SK-N-SH (cell line): ENCODE results near the gene CPNE4. TPM values are rescaled to one million over a fixed set of nuclear protein-coding genes. Genes with fewer than 3 reads are reported as not detected.

Source experiments
- CTCF ChIA-PET: fragments of 300-600, 350-600 bp; formaldehyde crosslinking; extraction: SDS; loops from one replicate; lab custom pipeline; 2021; lab: Yijun Ruan, JAX
- POLR2A ChIA-PET: fragments of 350-600 bp; sonication (Branson Sonifier 250); formaldehyde crosslinking; extraction: SDS; loops from one replicate; lab custom pipeline; 2020; ENCODE audit warnings: antibody characterized with exemption, inconsistent platforms; lab: Yijun Ruan, JAX
- DNase-seq: peaks from one replicate; pipeline ENCODE4 v3.0.0; 2012
- H2AFZ ChIP-seq: fragments of 200-600 bp; sonication (generic); 2 replicates; pipeline ENCODE4 v1.8.1; 2016; ENCODE audit warnings: antibody characterized with exemption, mild to moderate bottlenecking, low read depth
- H3F3A ChIP-seq: fragments of 200-600 bp; sonication (generic); replicated peaks from 2 replicates; pipeline ENCODE3; 2016; ENCODE audit warnings: antibody characterized with exemption, mild to moderate bottlenecking; ENCODE audit not compliant: insufficient read depth
- H3K27ac ChIP-seq, 2 experiments: fragments of 200-500 bp in 1 of 2; fragments of 200-600 bp in 1 of 2; sonication (Bioruptor generic) in 1 of 2; sonication (generic), shearing (Covaris generic) in 1 of 2; 2 replicates each; pipeline versions ENCODE4 v1.5.1 to v1.6.1; 2014 to 2016; ENCODE audit warnings: low read depth in 2 of 2, inconsistent platforms in 1 of 2, low read length in 1 of 2, mild to moderate bottlenecking in 1 of 2, mixed read lengths in 1 of 2
- H3K27me3 ChIP-seq: fragments of 200-600 bp; sonication (generic), shearing (Covaris generic); 2 replicates; pipeline ENCODE4 v1.6.1; 2016; ENCODE audit warnings: mixed run types; ENCODE audit not compliant: insufficient read depth
- H3K36me3 ChIP-seq, 2 experiments: fragments of 200-500 bp in 1 of 2; fragments of 200-600 bp in 1 of 2; sonication (Bioruptor generic) in 1 of 2; sonication (generic) in 1 of 2; replicated peaks in 1 of 2; 2 replicates each; pipeline versions ENCODE3 to v1.5.1; 2014 to 2016; ENCODE audit warnings: low read length in 1 of 2, mild to moderate bottlenecking in 1 of 2; ENCODE audit not compliant: insufficient read depth in 2 of 2, control insufficient read depth in 1 of 2
- H3K4me1 ChIP-seq, 2 experiments: fragments of 200-500 bp in 1 of 2; fragments of 200-600 bp in 1 of 2; sonication (Bioruptor generic) in 1 of 2; sonication (generic), shearing (Covaris generic) in 1 of 2; 2 replicates each; pipeline versions ENCODE4 v1.5.1 to v1.6.1; 2014 to 2016; ENCODE audit warnings: low read depth in 1 of 2, low read length in 1 of 2, mixed run types in 1 of 2; ENCODE audit not compliant: insufficient read depth in 2 of 2, control insufficient read depth in 1 of 2
- H3K4me2 ChIP-seq: fragments of 200-600 bp; sonication (generic), shearing (Covaris generic); 2 replicates; pipeline ENCODE4 v1.6.1; 2017; ENCODE audit warnings: mixed run types
- H3K4me3 ChIP-seq, 2 experiments: fragments of 200-500 bp in 1 of 2; fragments of 200-600 bp in 1 of 2; sonication (Bioruptor generic) in 1 of 2; sonication (generic), shearing (Covaris generic) in 1 of 2; 2 replicates each; pipeline versions ENCODE4 v1.5.1 to v1.8.1; 2014 to 2016; ENCODE audit warnings: low read depth in 2 of 2, inconsistent platforms in 1 of 2, low read length in 1 of 2, mild to moderate bottlenecking in 1 of 2, mixed read lengths in 1 of 2, moderate library complexity in 1 of 2
- H3K79me2 ChIP-seq: fragments of 200-600 bp; sonication (generic); 2 replicates; pipeline ENCODE4 v1.8.1; 2017; ENCODE audit warnings: mild to moderate bottlenecking; ENCODE audit not compliant: insufficient read depth
- H3K9ac ChIP-seq: fragments of 200-600 bp; sonication (generic); 2 replicates; pipeline ENCODE4 v1.6.1; 2017; ENCODE audit warnings: mixed run types
- H3K9me2 ChIP-seq: fragments of 200-600 bp; sonication (generic); 2 replicates; pipeline ENCODE4 v1.6.1; 2017; ENCODE audit warnings: mixed run types
- H3K9me3 ChIP-seq: fragments of 200-600 bp; sonication (generic); 2 replicates; pipeline ENCODE4 v1.6.1; 2017; ENCODE audit warnings: mixed run types, mild to moderate bottlenecking, moderate library complexity
- H4K20me1 ChIP-seq: fragments of 200-600 bp; sonication (generic); 2 replicates; pipeline ENCODE4 v1.6.1; 2017; ENCODE audit warnings: mild to moderate bottlenecking, mixed run types; ENCODE audit not compliant: insufficient read depth
- CHD2 ChIP-seq: fragments of 150-350 bp; IDR thresholded peaks from 2 replicates; pipeline ENCODE4 v1.6.1; 2018; ENCODE audit warnings: low read length; ENCODE audit not compliant: partially characterized antibody
- ELF1 ChIP-seq: IDR thresholded peaks from 2 replicates; pipeline ENCODE4 v1.4.0; 2012
- EP300 ChIP-seq, 2 experiments: IDR thresholded peaks; 2 replicates each; pipeline versions ENCODE4 v1.4.0 to v1.6.1; 2012; ENCODE audit warnings: borderline replicate concordance in 1 of 2, low read depth in 1 of 2, low read length in 1 of 2
- FOXM1 ChIP-seq: IDR thresholded peaks from 2 replicates; pipeline ENCODE4 v1.4.0; 2012; ENCODE audit warnings: low read depth, mild to moderate bottlenecking
- GATA2 ChIP-seq: sonication (generic); formaldehyde crosslinking; IDR thresholded peaks from 2 replicates; pipeline ENCODE4 v1.5.0; 2020; ENCODE audit warnings: mild to moderate bottlenecking, missing genetic modification reagents
- MEF2A ChIP-seq: IDR thresholded peaks from 2 replicates; pipeline ENCODE4 v1.4.0; 2012; ENCODE audit warnings: low read depth, borderline replicate concordance
- NRF1 ChIP-seq: IDR thresholded peaks from 2 replicates; pipeline ENCODE4 v1.6.1; 2012; ENCODE audit warnings: low read depth, mild to moderate bottlenecking, low read length
- POLR2AphosphoS5 ChIP-seq: IDR thresholded peaks from 2 replicates; pipeline ENCODE4 v1.6.1; 2012; ENCODE audit warnings: low read depth, low read length
- RAD21 ChIP-seq: IDR thresholded peaks from 2 replicates; pipeline ENCODE4 v1.6.1; 2012; ENCODE audit warnings: mild to moderate bottlenecking, low read length
- RCOR1 ChIP-seq: fragments of 150-350 bp; IDR thresholded peaks from 2 replicates; pipeline ENCODE4 v1.6.1; 2017; ENCODE audit warnings: antibody characterized with exemption, low read length
- SMC3 ChIP-seq: IDR thresholded peaks from 2 replicates; pipeline ENCODE4 v1.6.1; 2012; ENCODE audit warnings: low read depth, low read length, improper control_type of control experiment
- TEAD4 ChIP-seq: IDR thresholded peaks from 2 replicates; pipeline ENCODE4 v1.4.0; 2012; ENCODE audit warnings: mild to moderate bottlenecking, borderline replicate concordance; ENCODE audit not compliant: insufficient read depth
- YY1 ChIP-seq: IDR thresholded peaks from 2 replicates; pipeline ENCODE4 v1.4.0; 2012; ENCODE audit warnings: low read depth, mild to moderate bottlenecking
- WGBS: methylation state at CpG from one replicate; pipeline ENCODE4 v1.1.6; 2017; ENCODE audit warnings: low lambda C conversion rate; 5-methylcytosine and 5-hydroxymethylcytosine counted together
- polyA plus RNA-seq, 3 experiments: library from polyadenylated mRNA; depleted of rRNA; stranded (reverse); fragments of >200 nt; gene quantifications; 2 replicates each; pipeline ENCODE4 v1.2.3, GENCODE V29; 2012
- TF ChIP-seq, protein P1 (sequence below): fragments of 150-350 bp; IDR thresholded peaks from 2 replicates; pipeline ENCODE4 v1.6.1; 2016; ENCODE audit warnings: mild to moderate bottlenecking, low read depth, low read length

CPNE4 gene
- polyA plus RNA-seq, 1 of the 3 experiments (the other 2 are of a cell fraction) = not detected

DNA sequence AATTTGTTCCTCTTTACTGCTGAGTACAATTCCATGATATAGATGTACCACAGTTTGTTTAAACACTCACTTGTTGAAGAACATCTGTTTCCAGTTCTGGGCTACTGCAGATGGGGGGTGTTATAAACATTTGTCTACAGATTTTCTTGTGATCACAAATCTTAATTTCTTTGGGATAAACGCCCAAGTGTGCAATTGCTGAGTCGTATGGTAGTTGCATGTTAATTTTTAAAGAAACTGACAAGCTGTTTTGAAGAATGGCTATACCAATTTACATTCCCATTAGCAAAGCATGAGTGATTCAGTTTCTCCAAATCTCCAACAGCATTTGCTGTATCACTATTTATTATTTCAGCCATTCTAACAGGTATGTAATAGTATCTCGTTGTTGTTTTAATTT is 290.0 kb downstream of the CPNE4 start (continued):
- TF ChIP-seq TEAD4 (no peak), RCOR1 (no peak), YY1 (no peak)
- TF ChIP-seq, protein P1, sequence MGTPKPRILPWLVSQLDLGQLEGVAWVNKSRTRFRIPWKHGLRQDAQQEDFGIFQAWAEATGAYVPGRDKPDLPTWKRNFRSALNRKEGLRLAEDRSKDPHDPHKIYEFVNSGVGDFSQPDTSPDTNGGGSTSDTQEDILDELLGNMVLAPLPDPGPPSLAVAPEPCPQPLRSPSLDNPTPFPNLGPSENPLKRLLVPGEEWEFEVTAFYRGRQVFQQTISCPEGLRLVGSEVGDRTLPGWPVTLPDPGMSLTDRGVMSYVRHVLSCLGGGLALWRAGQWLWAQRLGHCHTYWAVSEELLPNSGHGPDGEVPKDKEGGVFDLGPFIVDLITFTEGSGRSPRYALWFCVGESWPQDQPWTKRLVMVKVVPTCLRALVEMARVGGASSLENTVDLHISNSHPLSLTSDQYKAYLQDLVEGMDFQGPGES = no peak

DNA sequence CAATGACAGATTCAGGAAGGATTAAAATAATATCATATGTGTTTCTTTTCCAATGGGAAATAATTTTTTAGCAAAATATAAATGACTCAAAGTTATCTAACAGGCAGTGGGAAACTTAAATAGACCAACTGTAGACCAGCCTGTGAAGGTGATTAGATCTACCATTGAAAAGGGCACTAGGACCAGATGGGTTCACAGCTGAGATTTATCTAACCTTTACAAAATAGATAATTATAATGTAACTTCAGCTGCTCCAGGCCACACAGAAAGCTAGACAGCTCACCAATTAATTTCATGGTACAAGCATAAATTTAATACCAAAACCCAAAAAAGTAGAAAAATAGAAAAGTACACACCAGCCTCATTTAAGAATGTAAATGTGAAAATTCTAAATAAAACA is 291.7 kb downstream of the CPNE4 start:
- Histone ChIP-seq H3K9me2 (no peaks in the 10 kb centered on the region), H3K4me2 (no peak overlapping the region)
- peak; percentile 72; the same call in 1 of the 2 replicates for TF ChIP-seq GATA2
- peak; percentile 40 for TF ChIP-seq CHD2
- TF ChIP-seq EP300 (IDR thresholded peaks at IDR 0.05; ENCODE audit: borderline replicate concordance in 1 of 2, low read depth in 1 of 2, low read length in 1 of 2) = peak in 1 of 2 experiments; percentile 71; a peak in 2 of 4 replicates
- TF ChIP-seq FOXM1 = no peak
- TF ChIP-seq POLR2AphosphoS5 = no peak
- TF ChIP-seq MEF2A = no peak
- peak; percentile 71 for TF ChIP-seq RCOR1
- TF ChIP-seq RAD21 = peak; percentile 18; the same call in 1 of the 2 replicates
- TF ChIP-seq NRF1 = no peak
- no peak for TF ChIP-seq SMC3
- TF ChIP-seq, all 33 proteins: peak for 5
- no peaks in the 10 kb centered on the region for H3K9me3 ChIP-seq
- no peak overlapping the region for H3K4me3 ChIP-seq
- H3K4me1 ChIP-seq = no peaks in the 10 kb centered on the region; a peak in 1 of 4 replicates
- DNase-seq = peak; percentile 41
- H3F3A ChIP-seq = no peaks in the 10 kb centered on the region
- no peaks in the 10 kb centered on the region for H3K36me3 ChIP-seq
- no peak overlapping the region for H3K9ac ChIP-seq
- H3K79me2 ChIP-seq = no peaks in the 10 kb centered on the region
- H2AFZ ChIP-seq = no peak overlapping the region
- H3K27me3 ChIP-seq = no peaks in the 10 kb centered on the region
- H4K20me1 ChIP-seq = no peaks in the 10 kb centered on the region
- CTCF ChIA-PET = no interaction called here
- no peak overlapping the region for H3K27ac ChIP-seq
- POLR2A ChIA-PET = no interaction called here

DNA sequence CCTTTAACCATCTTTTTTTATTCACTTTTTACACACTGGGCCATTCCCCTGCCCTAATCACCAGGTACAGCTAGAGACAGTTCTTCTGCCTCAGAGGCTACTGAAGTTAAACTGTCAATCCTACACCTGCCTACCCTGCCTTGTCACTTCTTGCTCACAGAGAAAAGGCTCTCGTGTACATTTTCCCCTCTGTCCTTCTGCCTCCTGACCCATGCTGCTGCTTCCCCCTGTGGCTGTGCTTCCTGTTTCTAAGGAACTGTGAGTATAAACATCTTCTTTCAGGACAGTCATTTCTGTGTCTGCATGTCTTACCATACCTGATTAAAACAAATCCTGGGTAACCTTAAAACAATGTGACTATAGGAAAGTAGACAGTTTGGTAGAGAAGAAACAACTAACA is 295.6 kb downstream of the CPNE4 start:
- no peak for DNase-seq
- Histone ChIP-seq H2AFZ (no peak overlapping the region), H3K9me3 (no peaks in the 10 kb centered on the region), H3K27me3 (no peaks in the 10 kb centered on the region), H3K27ac (no peak overlapping the region), H3K4me3 (no peak overlapping the region), H3K9me2 (no peaks in the 10 kb centered on the region), H3K79me2 (no peaks in the 10 kb centered on the region), H3K4me1 (peaks cover 0 to 4% of the 10 kb centered on the region in 2 experiments; a peak in 3 of 4 replicates), H3K36me3 (no peaks in the 10 kb centered on the region), H3F3A (peaks cover 5% of the 10 kb centered on the region), H3K4me2 (no peak overlapping the region), H4K20me1 (no peaks in the 10 kb centered on the region), H3K9ac (no peak overlapping the region)
- POLR2A ChIA-PET = no interaction called here
- TF ChIP-seq ELF1 = no peak
- no peak for TF ChIP-seq RAD21
- no peak for TF ChIP-seq NRF1
- CTCF ChIA-PET = no interaction called here
- WGBS = 16% methylated on average over 1 of the region's 1 CpG
